GM19193 (cell line): Measurements from ENCODE around the gene PDGFB.

Experiments used
- POLR2A ChIP-seq: IDR thresholded peaks from 4 replicates; pipeline ENCODE4 v1.6.1; 2011; ENCODE audit not compliant: insufficient read depth, insufficient read length; ENCODE audit errors: extremely low read depth

The PDGFB gene

GRCh38 chr22:39282645-39283321 is 38.0 kb upstream of the PDGFB start:
- no peak for TF ChIP-seq POLR2A

- TF ChIP-seq POLR2A: no peak
Observed at GRCh38 chr22:39281126-39281525, 36.3 kb upstream of the PDGFB start.

GRCh38 chr22:39280250-39280649 is 35.5 kb upstream of the PDGFB start:
- no peak for TF ChIP-seq POLR2A

- no peak for TF ChIP-seq POLR2A
Observed at GRCh38 chr22:39279170-39279850, 34.5 kb upstream of the PDGFB start.

GRCh38 chr22:39278040-39278439 is 33.3 kb upstream of the PDGFB start:
- no peak for TF ChIP-seq POLR2A

- TF ChIP-seq POLR2A: no peak
Observed at GRCh38 chr22:39277142-39277607, 32.4 kb upstream of the PDGFB start.

GRCh38 chr22:39276440-39277141 is 31.8 kb upstream of the PDGFB start:
- TF ChIP-seq POLR2A: no peak

GRCh38 chr22:39275814-39276439 is 31.1 kb upstream of the PDGFB start:
- TF ChIP-seq POLR2A: no peak

GRCh38 chr22:39273950-39274887 is 29.4 kb upstream of the PDGFB start:
- TF ChIP-seq POLR2A: no peak

- TF ChIP-seq POLR2A: no peak
Observed at GRCh38 chr22:39270792-39271191, 26.0 kb upstream of the PDGFB start.

- TF ChIP-seq POLR2A: no peak
Observed at GRCh38 chr22:39270280-39270679, 25.5 kb upstream of the PDGFB start.

- no peak for TF ChIP-seq POLR2A
Observed at GRCh38 chr22:39269095-39269790, 24.5 kb upstream of the PDGFB start.

- no peak for TF ChIP-seq POLR2A
Observed at GRCh38 chr22:39268645-39269044, 23.9 kb upstream of the PDGFB start.

GRCh38 chr22:39267974-39268373 is 23.2 kb upstream of the PDGFB start:
- TF ChIP-seq POLR2A: no peak
